ENCODE measurements around the gene TTC7B.

- TF ChIP-seq ZBTB42 (CRISPR knock-in tag; IDR thresholded peaks at IDR 0.05) = no peak
- no peak for TF ChIP-seq CTCF (CRISPR knock-in tag; IDR thresholded peaks at IDR 0.05)
- no peak for TF ChIP-seq GLI4 (CRISPR knock-in tag; IDR thresholded peaks at IDR 0.05; ENCODE audit: borderline replicate concordance)
Measured at GRCh38 chr14:90639641-90640040, 176.6 kb downstream of the TTC7B start.
